Superior temporal gyrus (tissue), 1 donor: ENCODE results near the gene NKAIN2.
"Not testable (repeated sequence)": the region's sequence is repeated elsewhere in the genome, so short reads cannot be mapped to it uniquely, and the experiment has no call there.

Experiments
- DNase-seq: peaks from one replicate; pipeline ENCODE4 v3.0.0-alpha.2; 2016; ENCODE audit errors: extremely low spot score

The NKAIN2 gene

GRCh38 chr6:123895346-123895745 is 91.7 kb downstream of the NKAIN2 start:
- no peak for DNase-seq

- no peak for DNase-seq
Measured at GRCh38 chr6:123895806-123896205, 92.1 kb downstream of the NKAIN2 start.

- DNase-seq = no peak
Measured at GRCh38 chr6:123896869-123897268, 93.2 kb downstream of the NKAIN2 start.

- DNase-seq = no peak
Measured at GRCh38 chr6:123897965-123898364, 94.3 kb downstream of the NKAIN2 start.

- DNase-seq = no peak
Measured at GRCh38 chr6:123898665-123899064, 95.0 kb downstream of the NKAIN2 start.

- DNase-seq = no peak
Measured at GRCh38 chr6:123899745-123900144, 96.1 kb downstream of the NKAIN2 start.

GRCh38 chr6:123901436-123901835 is 97.8 kb downstream of the NKAIN2 start:
- DNase-seq = no peak

- DNase-seq = no peak
Measured at GRCh38 chr6:123902738-123903313, 99.2 kb downstream of the NKAIN2 start.

- no peak for DNase-seq
Measured at GRCh38 chr6:123904228-123904627, 100.6 kb downstream of the NKAIN2 start.

GRCh38 chr6:123908797-123909196 is 105.1 kb downstream of the NKAIN2 start:
- no peak for DNase-seq

GRCh38 chr6:123909989-123910388 is 106.3 kb downstream of the NKAIN2 start:
- no peak for DNase-seq

- DNase-seq = no peak
Measured at GRCh38 chr6:123913863-123914262, 110.2 kb downstream of the NKAIN2 start.

- not testable (repeated sequence) for DNase-seq
Measured at GRCh38 chr6:123923379-123923778, 119.7 kb downstream of the NKAIN2 start.

GRCh38 chr6:123925350-123925749 is 121.7 kb downstream of the NKAIN2 start:
- no peak for DNase-seq

- no peak for DNase-seq
Measured at GRCh38 chr6:123925842-123926399, 122.3 kb downstream of the NKAIN2 start.

- DNase-seq = no peak
Measured at GRCh38 chr6:123928529-123928928, 124.9 kb downstream of the NKAIN2 start.

GRCh38 chr6:123931928-123932327 is 128.3 kb downstream of the NKAIN2 start:
- DNase-seq = no peak

- DNase-seq = no peak
Measured at GRCh38 chr6:123940551-123940950, 136.9 kb downstream of the NKAIN2 start.

- DNase-seq = no peak
Measured at GRCh38 chr6:123941855-123942254, 138.2 kb downstream of the NKAIN2 start.

GRCh38 chr6:123945386-123945785 is 141.7 kb downstream of the NKAIN2 start:
- DNase-seq = no peak

- DNase-seq = no peak
Measured at GRCh38 chr6:123953920-123954319, 150.3 kb downstream of the NKAIN2 start.

GRCh38 chr6:123956492-123957139 is 153.0 kb downstream of the NKAIN2 start:
- DNase-seq = no peak

- no peak for DNase-seq
Measured at GRCh38 chr6:123962508-123962907, 158.8 kb downstream of the NKAIN2 start.
